ENCODE data around the gene TNFRSF6B.

DNA sequence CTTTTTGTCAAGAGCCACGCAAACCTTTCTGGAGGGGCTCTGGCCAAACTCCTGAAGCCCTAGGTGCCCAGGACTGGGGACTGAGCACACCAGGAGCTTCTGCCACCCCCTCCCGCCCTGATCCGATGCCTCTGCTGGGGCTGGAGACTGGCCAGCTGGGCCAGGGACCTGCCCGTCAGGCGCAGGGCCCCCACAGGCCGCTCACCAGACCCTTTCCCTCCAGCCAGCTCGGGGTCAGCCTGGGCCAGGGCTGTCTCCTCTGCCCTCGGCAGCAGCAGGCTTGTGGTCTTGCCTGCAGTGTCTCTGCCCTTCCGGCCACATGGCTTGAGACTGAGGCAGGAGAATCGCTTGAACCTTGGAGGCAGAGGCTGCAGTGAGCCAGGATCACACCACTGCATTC lies 23.8 kb upstream of the TNFRSF6B start:
- TF ChIP-seq, protein P1, sequence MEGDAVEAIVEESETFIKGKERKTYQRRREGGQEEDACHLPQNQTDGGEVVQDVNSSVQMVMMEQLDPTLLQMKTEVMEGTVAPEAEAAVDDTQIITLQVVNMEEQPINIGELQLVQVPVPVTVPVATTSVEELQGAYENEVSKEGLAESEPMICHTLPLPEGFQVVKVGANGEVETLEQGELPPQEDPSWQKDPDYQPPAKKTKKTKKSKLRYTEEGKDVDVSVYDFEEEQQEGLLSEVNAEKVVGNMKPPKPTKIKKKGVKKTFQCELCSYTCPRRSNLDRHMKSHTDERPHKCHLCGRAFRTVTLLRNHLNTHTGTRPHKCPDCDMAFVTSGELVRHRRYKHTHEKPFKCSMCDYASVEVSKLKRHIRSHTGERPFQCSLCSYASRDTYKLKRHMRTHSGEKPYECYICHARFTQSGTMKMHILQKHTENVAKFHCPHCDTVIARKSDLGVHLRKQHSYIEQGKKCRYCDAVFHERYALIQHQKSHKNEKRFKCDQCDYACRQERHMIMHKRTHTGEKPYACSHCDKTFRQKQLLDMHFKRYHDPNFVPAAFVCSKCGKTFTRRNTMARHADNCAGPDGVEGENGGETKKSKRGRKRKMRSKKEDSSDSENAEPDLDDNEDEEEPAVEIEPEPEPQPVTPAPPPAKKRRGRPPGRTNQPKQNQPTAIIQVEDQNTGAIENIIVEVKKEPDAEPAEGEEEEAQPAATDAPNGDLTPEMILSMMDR (IDR thresholded peaks at IDR 0.05): no peak
- TF ChIP-seq EP300 (IDR thresholded peaks at IDR 0.05) (no peak), POLR2A (IDR thresholded peaks at IDR 0.05) (no peak)

Data from suprapubic skin (tissue), 3 donors.